Measurements from ENCODE around the gene CSTF2. TPM values are rescaled to one million over a fixed set of nuclear protein-coding genes. Genes with fewer than 3 reads are reported as not detected.

Gene CSTF2
- total and polyA plus RNA-seq, 4 donors: 3.9 to 11.8 (median 5.3) TPM

DNA sequence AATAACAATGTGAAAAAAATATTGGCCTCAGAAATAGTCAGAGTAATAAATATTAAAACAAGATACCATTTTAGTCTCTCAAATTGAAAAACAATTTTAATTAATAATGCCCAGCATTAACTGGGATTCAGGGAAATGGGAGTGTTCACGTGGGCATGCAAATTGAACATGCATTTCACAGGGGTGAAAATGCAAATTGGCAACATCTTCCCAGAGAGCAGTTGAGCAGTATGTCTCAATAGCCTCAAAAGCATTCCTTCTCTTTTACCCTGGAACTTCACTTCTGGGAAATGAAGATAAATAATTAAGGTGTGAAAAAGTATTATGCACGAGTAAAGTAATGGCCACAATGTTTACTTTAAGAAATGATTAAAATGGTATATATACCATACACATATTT is 32.6 kb downstream of the CSTF2 start:
- no peak overlapping the region for H3K27ac ChIP-seq (ENCODE audit: low read depth in 1 of 2, low read length in 2 of 2)
- no peak for DNase-seq (ENCODE audit: low spot score)
- no peak overlapping the region for H3K4me3 ChIP-seq (ENCODE audit: low read depth in 1 of 3, low read length in 3 of 3)
- H3K27me3 ChIP-seq (ENCODE audit: control insufficient read depth in 4 of 4, insufficient read depth in 4 of 4, low read length in 3 of 4): no peaks in the 10 kb centered on the region
- TF ChIP-seq, protein P1, sequence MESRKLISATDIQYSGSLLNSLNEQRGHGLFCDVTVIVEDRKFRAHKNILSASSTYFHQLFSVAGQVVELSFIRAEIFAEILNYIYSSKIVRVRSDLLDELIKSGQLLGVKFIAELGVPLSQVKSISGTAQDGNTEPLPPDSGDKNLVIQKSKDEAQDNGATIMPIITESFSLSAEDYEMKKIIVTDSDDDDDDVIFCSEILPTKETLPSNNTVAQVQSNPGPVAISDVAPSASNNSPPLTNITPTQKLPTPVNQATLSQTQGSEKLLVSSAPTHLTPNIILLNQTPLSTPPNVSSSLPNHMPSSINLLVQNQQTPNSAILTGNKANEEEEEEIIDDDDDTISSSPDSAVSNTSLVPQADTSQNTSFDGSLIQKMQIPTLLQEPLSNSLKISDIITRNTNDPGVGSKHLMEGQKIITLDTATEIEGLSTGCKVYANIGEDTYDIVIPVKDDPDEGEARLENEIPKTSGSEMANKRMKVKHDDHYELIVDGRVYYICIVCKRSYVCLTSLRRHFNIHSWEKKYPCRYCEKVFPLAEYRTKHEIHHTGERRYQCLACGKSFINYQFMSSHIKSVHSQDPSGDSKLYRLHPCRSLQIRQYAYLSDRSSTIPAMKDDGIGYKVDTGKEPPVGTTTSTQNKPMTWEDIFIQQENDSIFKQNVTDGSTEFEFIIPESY (IDR thresholded peaks at IDR 0.05): no peak
- TF ChIP-seq EGR1 (IDR thresholded peaks at IDR 0.05; ENCODE audit: low read depth in 2 of 2): no peak
- H3K4me1 ChIP-seq (ENCODE audit: control insufficient read depth in 4 of 4, insufficient read depth in 4 of 4, low read length in 3 of 4): no peaks in the 10 kb centered on the region
- H3K9ac ChIP-seq (ENCODE audit: low read depth in 1 of 2, low read length in 2 of 2): no peak overlapping the region
- H3K36me3 ChIP-seq (ENCODE audit: control insufficient read depth in 4 of 4, insufficient read depth in 3 of 4, low read depth in 1 of 4, low read length in 3 of 4): no peaks in the 10 kb centered on the region
- WGBS: 62% methylated on average over 2 of the region's 2 CpGs
- peaks cover 0 to 2% (median 0%) of the 10 kb centered on the region in 4 donors for H3K9me3 ChIP-seq (ENCODE audit: control insufficient read depth in 4 of 4, low read length in 3 of 4)

DNA sequence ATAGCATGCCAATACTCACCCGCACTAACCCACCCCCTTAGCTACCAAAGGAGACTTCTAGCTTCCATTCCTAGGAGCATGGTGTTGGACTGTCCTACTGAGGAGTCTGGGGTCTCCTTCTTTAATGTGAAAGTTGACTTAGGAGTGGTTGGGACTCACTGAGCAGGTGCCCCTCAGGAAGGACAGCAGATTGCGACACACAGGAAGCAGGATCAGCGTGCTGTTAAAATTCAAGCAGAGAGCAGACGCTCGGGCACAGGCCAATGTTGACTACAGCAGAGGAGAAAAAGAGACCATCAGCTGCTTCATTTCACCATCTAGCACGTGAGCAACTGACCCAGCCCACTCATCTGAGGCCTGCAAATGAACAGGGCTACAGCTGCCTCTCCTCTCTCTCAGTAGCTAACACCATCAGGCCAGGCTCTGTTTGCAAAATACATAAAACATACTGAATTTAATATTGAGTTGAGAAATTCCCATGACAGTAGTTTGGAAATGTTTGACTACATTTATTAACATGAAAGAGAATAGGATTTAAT is 43.2 kb downstream of the CSTF2 start:
- DNase-seq (ENCODE audit: low spot score): no peak
- Histone ChIP-seq H3K9ac (ENCODE audit: low read depth in 1 of 2, low read length in 2 of 2) (no peak overlapping the region), H3K27me3 (ENCODE audit: control insufficient read depth in 4 of 4, insufficient read depth in 4 of 4, low read length in 3 of 4) (no peaks in the 10 kb centered on the region), H3K4me1 (ENCODE audit: control insufficient read depth in 4 of 4, insufficient read depth in 4 of 4, low read length in 3 of 4) (no peaks in the 10 kb centered on the region), H3K9me3 (ENCODE audit: control insufficient read depth in 4 of 4, low read length in 3 of 4) (no peaks in the 10 kb centered on the region), H3K27ac (ENCODE audit: low read depth in 1 of 2, low read length in 2 of 2) (no peak overlapping the region), H3K36me3 (ENCODE audit: control insufficient read depth in 4 of 4, insufficient read depth in 3 of 4, low read depth in 1 of 4, low read length in 3 of 4) (no peaks in the 10 kb centered on the region), H3K4me3 (ENCODE audit: low read depth in 1 of 3, low read length in 3 of 3) (no peak overlapping the region)
- WGBS: 53% methylated on average over 6 of the region's 6 CpGs
- TF ChIP-seq MAX (IDR thresholded peaks at IDR 0.05) (no peak), EGR1 (IDR thresholded peaks at IDR 0.05; ENCODE audit: low read depth in 2 of 2) (no peak), TAF1 (conservative IDR thresholded peaks at IDR 0.05) (no peak), FOXA2 (IDR thresholded peaks at IDR 0.05) (no peak), GABPA (IDR thresholded peaks at IDR 0.05 in 1 of 2, conservative IDR thresholded peaks at IDR 0.05 in 1 of 2) (no peak), CTCF (IDR thresholded peaks at IDR 0.05; ENCODE audit: low read depth, low read length, missing input control) (no peak), RAD21 (IDR thresholded peaks at IDR 0.05) (no peak), JUND (IDR thresholded peaks at IDR 0.05) (no peak), HNF4G (IDR thresholded peaks at IDR 0.05) (no peak), SP1 (IDR thresholded peaks at IDR 0.05) (no peak), NR2F2 (IDR thresholded peaks at IDR 0.05) (no peak)
- TF ChIP-seq, protein P1 (IDR thresholded peaks at IDR 0.05): no peak
- TF ChIP-seq, protein P2, sequence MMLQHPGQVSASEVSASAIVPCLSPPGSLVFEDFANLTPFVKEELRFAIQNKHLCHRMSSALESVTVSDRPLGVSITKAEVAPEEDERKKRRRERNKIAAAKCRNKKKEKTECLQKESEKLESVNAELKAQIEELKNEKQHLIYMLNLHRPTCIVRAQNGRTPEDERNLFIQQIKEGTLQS (IDR thresholded peaks at IDR 0.05): no peak
- TF ChIP-seq, protein P3, sequence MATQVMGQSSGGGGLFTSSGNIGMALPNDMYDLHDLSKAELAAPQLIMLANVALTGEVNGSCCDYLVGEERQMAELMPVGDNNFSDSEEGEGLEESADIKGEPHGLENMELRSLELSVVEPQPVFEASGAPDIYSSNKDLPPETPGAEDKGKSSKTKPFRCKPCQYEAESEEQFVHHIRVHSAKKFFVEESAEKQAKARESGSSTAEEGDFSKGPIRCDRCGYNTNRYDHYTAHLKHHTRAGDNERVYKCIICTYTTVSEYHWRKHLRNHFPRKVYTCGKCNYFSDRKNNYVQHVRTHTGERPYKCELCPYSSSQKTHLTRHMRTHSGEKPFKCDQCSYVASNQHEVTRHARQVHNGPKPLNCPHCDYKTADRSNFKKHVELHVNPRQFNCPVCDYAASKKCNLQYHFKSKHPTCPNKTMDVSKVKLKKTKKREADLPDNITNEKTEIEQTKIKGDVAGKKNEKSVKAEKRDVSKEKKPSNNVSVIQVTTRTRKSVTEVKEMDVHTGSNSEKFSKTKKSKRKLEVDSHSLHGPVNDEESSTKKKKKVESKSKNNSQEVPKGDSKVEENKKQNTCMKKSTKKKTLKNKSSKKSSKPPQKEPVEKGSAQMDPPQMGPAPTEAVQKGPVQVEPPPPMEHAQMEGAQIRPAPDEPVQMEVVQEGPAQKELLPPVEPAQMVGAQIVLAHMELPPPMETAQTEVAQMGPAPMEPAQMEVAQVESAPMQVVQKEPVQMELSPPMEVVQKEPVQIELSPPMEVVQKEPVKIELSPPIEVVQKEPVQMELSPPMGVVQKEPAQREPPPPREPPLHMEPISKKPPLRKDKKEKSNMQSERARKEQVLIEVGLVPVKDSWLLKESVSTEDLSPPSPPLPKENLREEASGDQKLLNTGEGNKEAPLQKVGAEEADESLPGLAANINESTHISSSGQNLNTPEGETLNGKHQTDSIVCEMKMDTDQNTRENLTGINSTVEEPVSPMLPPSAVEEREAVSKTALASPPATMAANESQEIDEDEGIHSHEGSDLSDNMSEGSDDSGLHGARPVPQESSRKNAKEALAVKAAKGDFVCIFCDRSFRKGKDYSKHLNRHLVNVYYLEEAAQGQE (IDR thresholded peaks at IDR 0.05): no peak
